ENCODE data around the gene TMEM63A.

GRCh38 chr1:225874431-225874830 lies 7.7 kb downstream of the TMEM63A start:
- TF ChIP-seq POLR2AphosphoS5 (IDR thresholded peaks at IDR 0.05) (no peak), EZH2 (IDR thresholded peaks at IDR 0.05; ENCODE audit: borderline replicate concordance, insufficient read depth, low read length, poor library complexity, severe bottlenecking) (no peak), SMC3 (conservative IDR thresholded peaks at IDR 0.05; ENCODE audit: poor library complexity) (no peak)
